ENCODE measurements around the gene PIBF1.

The PIBF1 gene

GRCh38 chr13:73065665-73066340, 283.9 kb downstream of the PIBF1 start:
- H3K27ac ChIP-seq: peak overlapping the region; percentile 51
- TF ChIP-seq CTCF (IDR thresholded peaks at IDR 0.05): no peak
- TF ChIP-seq ZFX (IDR thresholded peaks at IDR 0.05; ENCODE audit: borderline replicate concordance): no peak
